HuH-7.5 (cell line): Measurements from ENCODE around the gene NYNRIN.

Experiments used
- DNase-seq: peaks from one replicate; pipeline ENCODE4 v3.0.0; 2011; ENCODE audit warnings: low spot score

Gene NYNRIN

DNA sequence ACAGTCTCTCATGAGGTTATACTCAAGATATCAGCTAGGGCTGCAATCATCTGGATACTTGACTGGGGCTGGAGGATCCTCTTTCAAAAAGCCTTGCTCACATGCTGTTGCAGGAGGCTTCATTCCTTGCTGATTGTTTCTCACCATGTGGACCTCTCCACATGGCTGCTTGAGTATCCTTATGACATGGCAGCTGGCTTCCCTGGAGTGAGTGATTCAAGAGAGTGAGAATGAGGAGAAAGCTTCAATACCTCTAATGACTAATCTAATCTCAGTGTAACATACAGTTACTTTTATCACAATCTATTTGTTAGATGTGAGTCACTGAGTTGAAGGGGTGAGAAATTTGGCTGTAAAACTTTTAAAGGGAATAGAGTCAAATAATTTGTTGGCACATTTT, 58.2 kb downstream of the NYNRIN start:
- DNase-seq: no peak

DNA sequence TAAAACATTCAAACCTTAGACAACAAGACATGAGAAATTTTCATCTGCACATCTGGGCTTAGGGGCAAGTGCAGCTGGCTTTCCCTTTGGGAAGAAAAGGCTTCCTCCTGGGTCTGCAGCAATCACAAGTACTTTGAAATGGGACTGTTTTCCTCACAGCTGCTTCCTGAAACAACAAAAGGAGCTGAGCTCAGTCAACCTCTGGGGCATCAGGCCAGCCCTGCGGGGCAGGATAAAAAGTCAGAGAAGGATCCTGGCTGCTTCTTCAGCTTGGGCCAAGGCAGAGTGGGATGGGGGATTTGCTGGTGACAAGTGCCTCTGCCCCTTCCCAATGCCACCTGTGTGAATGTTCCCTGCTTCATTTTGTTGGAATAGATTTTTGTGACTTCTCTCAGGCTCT, 59.9 kb downstream of the NYNRIN start:
- no peak for DNase-seq

DNA sequence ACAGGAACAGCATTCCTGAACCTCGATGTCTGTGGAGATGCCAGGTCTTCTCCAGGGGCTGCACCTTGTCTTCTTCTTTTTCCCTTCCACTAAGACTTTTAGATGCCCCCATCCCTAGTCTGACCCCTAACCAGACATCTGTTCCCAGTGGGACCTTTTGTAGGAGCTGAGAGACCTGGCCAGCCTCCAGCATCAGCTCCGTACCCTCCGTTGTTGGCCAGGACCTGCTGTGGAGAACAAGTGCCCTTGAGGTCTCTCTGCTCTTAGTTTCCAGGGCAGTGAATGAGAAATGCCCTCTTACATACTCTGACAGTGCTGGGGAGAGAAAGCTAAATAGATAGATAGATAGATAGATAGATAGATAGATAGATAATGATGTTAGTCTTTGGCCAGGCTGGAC, 60.5 kb downstream of the NYNRIN start:
- DNase-seq: no peak

DNA sequence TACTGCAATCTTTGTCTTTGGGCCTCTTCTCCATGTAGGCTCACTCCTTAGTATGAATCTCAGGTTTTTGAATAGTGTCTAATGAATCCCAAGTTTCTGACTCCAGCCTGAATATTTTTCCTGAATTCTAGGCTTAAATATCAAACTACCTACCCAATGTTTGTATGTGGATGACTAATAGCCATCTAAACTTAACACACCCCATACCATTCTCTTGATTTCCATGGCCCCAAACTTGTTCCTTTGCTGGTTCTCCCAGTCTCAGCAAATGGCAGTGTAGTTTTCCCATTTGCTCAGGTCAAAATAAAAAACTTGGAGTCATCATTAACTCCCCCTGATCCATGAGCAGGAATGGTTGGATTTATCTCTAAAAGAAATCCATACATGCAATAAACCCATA, 62.5 kb downstream of the NYNRIN start:
- no peak for DNase-seq

DNA sequence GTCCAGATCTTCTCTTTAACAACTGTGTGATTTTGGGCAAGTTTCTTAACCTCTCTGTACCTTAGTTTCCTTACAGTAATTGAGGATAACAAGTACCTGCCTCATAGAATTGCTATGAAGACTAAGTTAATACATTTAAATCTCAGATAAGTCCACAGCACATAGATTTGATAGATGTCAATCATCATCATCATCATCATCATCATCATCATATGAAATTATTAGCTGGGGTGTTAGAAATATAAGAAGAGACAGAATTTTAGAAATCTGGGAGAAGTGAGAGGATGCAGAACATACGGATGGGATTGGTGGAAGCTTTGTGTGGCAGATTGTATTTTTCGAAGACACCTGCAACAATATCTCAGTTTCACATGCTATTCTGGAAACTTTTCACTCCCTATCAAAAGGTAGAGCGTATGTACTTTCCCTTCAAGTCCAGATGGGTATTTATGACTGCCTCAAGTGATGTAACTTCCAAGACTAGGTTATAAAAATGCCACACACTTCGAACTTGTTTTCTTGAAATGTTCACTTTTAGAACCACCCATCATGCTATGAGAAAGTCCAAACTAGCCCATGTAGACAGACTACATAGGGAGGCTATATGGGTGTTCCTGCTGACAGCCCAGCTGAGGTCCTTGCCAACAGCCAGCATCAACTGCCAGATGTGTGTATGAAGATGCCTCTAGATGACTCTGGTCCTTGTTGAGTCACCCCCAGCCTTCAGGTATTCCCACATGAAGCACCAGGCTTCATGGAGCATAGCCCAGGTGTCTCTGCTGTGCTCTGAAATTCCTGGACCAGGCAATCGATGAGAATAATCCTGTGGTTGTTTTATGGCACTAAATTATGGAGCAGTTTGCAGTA, 64.4 kb downstream of the NYNRIN start:
- DNase-seq: no peak

DNA sequence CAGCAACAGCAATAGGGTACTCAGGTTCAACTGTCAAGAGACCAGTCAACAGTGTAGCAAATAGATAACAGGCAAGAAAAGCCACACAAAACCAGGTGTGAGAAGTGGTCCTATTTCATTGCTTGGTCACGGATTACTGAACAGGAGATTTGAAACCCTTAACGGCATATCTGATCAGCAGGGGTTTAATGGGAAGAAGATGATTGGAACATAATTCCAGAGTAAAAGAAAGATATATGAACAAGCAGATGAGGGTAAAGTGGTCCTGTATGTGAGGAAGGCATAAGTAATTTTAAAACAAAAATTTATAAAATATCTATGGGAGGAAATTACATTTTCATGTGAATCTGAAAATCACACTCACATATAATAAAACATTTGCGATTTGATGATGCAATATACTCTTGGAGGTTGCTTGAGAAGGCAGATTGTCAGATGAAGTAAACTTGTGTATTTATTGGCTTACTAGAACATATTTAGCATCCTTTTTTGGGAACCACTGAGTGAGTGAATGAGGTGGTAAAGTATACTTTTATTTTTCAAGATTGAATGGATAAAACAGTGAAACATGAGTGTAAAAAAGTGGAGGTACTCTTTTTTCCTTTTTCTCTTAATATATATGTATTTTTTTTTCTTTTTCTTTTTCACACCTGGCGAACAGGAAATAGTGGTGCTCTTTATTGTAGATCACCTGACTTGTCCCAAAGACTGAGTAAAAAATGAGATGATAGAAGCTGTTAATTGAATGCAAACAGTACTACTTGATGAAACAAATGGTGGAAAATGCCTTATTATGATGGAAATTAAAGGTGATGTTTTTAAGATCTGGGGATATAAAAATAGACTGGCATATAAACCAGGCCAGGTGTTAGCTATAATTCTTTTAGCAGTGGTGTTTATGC, 65.3 kb downstream of the NYNRIN start:
- DNase-seq: no peak

DNA sequence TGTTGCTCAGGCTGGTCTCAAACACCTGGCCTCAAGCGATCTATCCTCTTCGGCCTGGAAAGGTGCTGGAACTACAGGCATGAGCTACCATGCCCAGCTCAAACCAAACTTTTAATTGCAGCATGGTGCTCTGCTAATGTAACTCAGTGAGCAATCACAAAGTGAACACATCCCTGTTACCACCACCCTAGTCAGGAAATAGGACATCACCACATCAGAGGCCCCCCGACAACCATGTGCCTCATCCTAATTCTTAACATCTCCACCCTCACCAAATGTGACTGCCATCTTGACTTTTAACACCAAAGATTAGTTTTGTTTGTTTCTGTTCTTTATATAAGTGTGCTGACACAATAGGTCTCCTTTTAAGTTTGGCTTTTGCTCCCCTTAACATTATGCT, 66.6 kb downstream of the NYNRIN start:
- DNase-seq: no peak

DNA sequence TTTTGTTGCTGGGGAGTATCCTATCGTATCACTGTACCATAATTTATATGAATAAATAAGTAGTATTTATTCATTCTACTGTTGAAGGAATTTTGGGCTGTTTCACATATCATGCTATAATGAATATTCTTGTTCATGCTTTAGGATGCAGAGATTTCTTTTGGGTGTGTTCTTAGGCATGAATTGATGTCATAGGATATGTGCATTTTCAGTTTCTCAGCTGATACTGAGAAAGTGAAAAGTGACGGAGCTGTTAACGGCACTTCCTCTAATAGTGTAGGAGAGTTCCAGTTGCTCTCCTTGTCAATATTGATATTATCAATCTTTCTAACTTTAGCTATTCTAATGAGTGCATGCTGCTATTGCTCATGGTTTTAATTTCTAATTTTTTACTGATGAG, 67.0 kb downstream of the NYNRIN start:
- DNase-seq: no peak
